Measurements from ENCODE around the gene ADAM17. TPM values are rescaled to one million over a fixed set of nuclear protein-coding genes. Genes with fewer than 3 reads are reported as not detected.
"Not testable (repeated sequence)": the region's sequence is repeated elsewhere in the genome, so short reads cannot be mapped to it uniquely, and the experiment has no call there.

Gene ADAM17
- total and polyA plus RNA-seq, 8 donors, result 4.6 to 18.8 (median 7.4) TPM

DNA sequence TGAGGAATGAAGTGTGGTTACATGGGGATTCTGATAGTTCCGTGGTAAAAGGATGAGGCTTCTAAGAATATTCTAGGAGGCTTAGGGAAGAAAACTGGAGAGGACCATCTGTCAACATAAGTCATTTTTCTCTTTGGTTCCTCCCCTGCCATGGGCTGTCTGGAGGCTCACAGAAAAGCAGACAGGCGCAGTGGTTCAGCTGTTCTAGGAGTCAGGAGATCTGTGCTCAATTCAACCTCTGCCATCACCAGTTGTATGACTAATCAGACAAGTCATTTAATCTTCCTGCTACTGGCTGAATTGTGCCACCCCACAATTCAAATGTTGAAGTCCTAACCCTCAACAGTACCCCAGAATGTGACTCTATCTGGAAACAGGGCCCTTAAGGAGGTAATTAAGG lies 36.4 kb downstream of the ADAM17 start:
- Histone ChIP-seq H3K4me1 (no peaks in the 10 kb centered on the region), H3K27ac (no peak overlapping the region), H3K4me3 (no peak overlapping the region), H3K27me3 (no peaks in the 10 kb centered on the region), H3K36me3 (peaks cover 0 to 12% (median 3%) of the 10 kb centered on the region in 3 donors), H3K9me3 (no peaks in the 10 kb centered on the region)
- ATAC-seq, result no peak
- WGBS, 2 donors, result 97 to 100% methylated on average over 2 of the region's 2 CpGs
- TF ChIP-seq, protein P1, sequence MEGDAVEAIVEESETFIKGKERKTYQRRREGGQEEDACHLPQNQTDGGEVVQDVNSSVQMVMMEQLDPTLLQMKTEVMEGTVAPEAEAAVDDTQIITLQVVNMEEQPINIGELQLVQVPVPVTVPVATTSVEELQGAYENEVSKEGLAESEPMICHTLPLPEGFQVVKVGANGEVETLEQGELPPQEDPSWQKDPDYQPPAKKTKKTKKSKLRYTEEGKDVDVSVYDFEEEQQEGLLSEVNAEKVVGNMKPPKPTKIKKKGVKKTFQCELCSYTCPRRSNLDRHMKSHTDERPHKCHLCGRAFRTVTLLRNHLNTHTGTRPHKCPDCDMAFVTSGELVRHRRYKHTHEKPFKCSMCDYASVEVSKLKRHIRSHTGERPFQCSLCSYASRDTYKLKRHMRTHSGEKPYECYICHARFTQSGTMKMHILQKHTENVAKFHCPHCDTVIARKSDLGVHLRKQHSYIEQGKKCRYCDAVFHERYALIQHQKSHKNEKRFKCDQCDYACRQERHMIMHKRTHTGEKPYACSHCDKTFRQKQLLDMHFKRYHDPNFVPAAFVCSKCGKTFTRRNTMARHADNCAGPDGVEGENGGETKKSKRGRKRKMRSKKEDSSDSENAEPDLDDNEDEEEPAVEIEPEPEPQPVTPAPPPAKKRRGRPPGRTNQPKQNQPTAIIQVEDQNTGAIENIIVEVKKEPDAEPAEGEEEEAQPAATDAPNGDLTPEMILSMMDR (IDR thresholded peaks at IDR 0.05), result no peak
- no peak for FAIRE-seq
- DNase-seq, result no peak
- intact Hi-C loops (cut with DNase I), result no loop called here

DNA sequence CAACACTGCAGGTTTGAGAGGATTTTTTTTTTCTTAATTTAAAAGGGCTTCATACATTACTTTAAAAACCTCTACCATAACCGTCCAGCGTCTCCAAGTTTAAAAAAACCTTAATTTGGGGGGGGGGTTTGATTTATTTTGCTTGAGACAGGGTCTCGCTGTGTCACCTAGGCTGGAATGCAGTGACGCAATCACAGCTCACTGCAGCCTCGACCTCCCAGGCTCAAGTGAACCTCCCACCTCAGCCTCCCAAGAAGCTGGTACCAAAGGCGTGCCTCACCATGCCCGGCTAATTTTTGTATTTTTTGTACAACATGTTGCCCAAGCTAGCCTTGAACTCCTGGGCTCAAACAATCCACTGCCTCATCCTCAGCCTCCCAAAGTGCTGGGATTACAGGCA lies 36.9 kb downstream of the ADAM17 start:
- intact Hi-C loops (cut with DNase I), result no loop called here
- Histone ChIP-seq H3K9me3 (no peaks in the 10 kb centered on the region), H3K36me3 (peaks cover 0 to 12% (median 3%) of the 10 kb centered on the region in 3 donors), H3K27me3 (no peaks in the 10 kb centered on the region), H3K4me1 (no peaks in the 10 kb centered on the region), H3K27ac (no peak overlapping the region), H3K4me3 (no peak overlapping the region)
- FAIRE-seq (no peak), ATAC-seq (no peak), DNase-seq (no peak)
- TF ChIP-seq, protein P1 (IDR thresholded peaks at IDR 0.05), result no peak
- WGBS, 2 donors, result 96 to 98% methylated on average over 7 of the region's 7 CpGs

DNA sequence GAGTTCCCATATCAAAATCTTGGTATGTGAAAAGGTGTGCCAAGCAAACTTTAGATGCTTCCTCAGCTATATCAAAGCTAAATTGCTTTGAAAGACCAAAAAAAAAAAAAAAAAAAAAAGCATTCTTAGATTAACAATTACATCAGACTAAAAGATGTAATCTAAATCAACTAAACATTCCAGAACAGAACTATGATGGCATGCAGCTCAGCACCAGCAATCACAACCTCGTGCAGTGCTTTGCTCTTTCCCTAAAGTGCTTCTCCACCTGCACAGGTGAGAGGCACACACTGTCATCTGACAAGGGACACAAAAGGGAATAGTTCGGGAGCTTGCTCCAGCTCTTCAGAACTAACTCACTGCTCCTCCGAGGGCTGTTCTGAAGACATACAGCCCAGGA lies 37.5 kb downstream of the ADAM17 start:
- Histone ChIP-seq H3K4me3 (no peak overlapping the region), H3K27me3 (no peaks in the 10 kb centered on the region), H3K36me3 (peaks cover 0 to 12% (median 3%) of the 10 kb centered on the region in 3 donors), H3K9me3 (no peaks in the 10 kb centered on the region), H3K27ac (no peak overlapping the region), H3K4me1 (no peaks in the 10 kb centered on the region)
- no peak for FAIRE-seq
- ATAC-seq, result no peak
- WGBS, 2 donors, result 79 to 81% methylated on average over 3 of the region's 3 CpGs
- intact Hi-C loops (cut with DNase I), result no loop called here
- no peak for DNase-seq
- TF ChIP-seq, protein P1 (IDR thresholded peaks at IDR 0.05), result no peak

DNA sequence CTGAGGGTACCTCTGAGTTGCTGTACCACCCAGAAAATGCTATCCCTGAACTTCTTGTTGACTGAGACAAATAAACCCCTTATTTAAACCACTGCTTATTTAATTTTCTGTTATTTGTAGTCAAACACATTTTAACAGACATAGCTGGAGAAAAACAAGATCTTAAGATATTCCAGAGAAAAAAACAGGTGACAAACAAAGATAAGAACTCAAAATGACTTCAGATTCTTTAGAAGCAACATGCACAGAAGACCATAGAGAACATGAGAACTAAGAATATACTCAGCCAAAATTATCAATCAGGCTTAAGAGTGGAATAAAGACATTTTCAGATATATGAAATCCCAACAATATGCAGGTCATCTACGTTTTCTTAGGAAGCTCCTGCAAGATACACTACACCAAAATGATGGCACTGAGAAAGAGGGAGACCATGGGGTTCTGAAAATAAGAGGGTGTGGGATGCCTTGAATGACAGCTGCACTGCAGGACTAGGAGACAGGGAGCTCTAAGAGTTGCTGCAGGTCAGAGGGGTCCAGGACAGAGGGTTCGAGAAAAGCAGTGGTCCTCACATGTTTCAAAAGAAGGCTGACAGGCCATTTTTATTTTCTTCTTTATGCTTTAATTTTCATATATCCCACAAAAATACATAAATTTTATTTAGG lies 38.4 kb downstream of the ADAM17 start:
- intact Hi-C loops (cut with DNase I), result no loop called here
- Histone ChIP-seq H3K27me3 (no peaks in the 10 kb centered on the region), H3K27ac (no peak overlapping the region), H3K36me3 (peaks cover 0 to 16% (median 3%) of the 10 kb centered on the region in 3 donors), H3K9me3 (no peaks in the 10 kb centered on the region), H3K4me1 (no peaks in the 10 kb centered on the region), H3K4me3 (no peak overlapping the region)
- DNase-seq (no peak), ATAC-seq (no peak), FAIRE-seq (no peak)
- 83 to 100% methylated on average over 2 of the region's 2 CpGs for WGBS, 2 donors
- TF ChIP-seq, protein P1 (IDR thresholded peaks at IDR 0.05), result no peak

DNA sequence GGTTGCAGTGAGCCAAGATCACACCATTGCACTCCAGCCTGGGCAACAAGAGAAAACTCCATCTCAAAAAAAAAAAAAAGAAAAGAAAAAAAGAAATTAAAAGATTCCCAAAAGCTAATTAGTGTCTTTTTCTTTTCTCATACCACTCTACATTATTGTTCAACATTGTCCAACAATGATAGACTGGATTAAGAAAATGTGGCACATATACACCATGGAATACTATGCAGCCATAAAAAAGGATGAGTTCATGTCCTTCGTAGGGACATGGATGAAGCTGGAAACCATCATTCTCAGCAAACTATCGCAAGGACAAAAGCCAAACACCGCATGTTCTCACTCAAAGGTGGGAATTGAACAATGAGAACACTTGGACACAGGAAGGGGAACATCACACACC lies 41.7 kb downstream of the ADAM17 start:
- intact Hi-C loops (cut with DNase I); H3K36me3 ChIP-seq; H3K27ac ChIP-seq; DNase-seq; H3K4me3 ChIP-seq; H3K4me1 ChIP-seq; H3K9me3 ChIP-seq; ATAC-seq; H3K27me3 ChIP-seq; FAIRE-seq: not testable (repeated sequence)
- 97 to 100% methylated on average over 3 of the region's 3 CpGs for WGBS, 2 donors

All from pancreas (tissue), 10 donors.